Epithelial cell of proximal tubule (primary cell): ENCODE data around the gene ADGRD2. TPM values are rescaled to one million over a fixed set of nuclear protein-coding genes. Genes with fewer than 3 reads are reported as not detected.

Experiments used
- DNase-seq: peaks from one replicate; pipeline ENCODE4 v3.0.0-alpha.2; 2011; ENCODE audit warnings: low read depth
- H3K4me3 ChIP-seq: 2 replicates; pipeline ENCODE4 v1.5.1; 2011; ENCODE audit warnings: low read depth, mild to moderate bottlenecking, low read length
- total RNA-seq: library from RNA; depleted of rRNA; stranded (reverse); fragments of >200 nt; gene quantifications from 2 replicates; pipeline ENCODE4 v1.2.3, GENCODE V29; 2015
- TF ChIP-seq, protein P1 (sequence below): conservative IDR thresholded peaks from 2 replicates; pipeline ENCODE4 v1.5.1; 2012; ENCODE audit warnings: low read depth, mild to moderate bottlenecking, low read length

The ADGRD2 gene
- total RNA-seq, 1 donor from 2014 or later, result not detected

DNA sequence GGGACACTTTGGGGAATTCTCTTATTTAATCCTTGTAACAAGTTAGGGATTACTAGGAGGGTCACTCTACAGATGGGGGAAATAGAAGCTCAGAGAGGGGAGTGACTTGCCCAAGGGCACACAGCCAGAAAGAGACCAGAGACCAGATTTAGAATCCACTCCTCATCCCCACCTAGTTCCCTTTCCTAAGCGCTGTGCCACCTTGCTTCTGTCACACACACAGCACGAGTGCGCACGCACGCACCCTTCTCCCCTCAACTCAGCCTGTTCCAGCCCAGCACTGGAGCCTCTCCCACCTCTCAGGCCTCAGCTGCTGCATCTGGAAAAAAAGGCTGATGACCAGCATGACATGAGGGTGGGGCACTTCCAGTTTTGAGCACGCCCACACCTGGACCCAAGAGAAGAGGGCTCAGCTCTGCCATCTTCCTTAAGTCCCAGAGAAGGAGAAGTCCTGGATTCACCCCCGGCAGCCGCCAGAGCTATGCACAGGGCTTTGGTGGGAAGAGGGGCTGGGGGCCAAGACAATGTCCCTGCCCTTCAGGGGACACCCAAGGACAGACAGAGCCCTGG lies 38.5 kb downstream of the ADGRD2 start:
- DNase-seq, result no peak
- H3K4me3 ChIP-seq, result no peak overlapping the region
- TF ChIP-seq, protein P1, sequence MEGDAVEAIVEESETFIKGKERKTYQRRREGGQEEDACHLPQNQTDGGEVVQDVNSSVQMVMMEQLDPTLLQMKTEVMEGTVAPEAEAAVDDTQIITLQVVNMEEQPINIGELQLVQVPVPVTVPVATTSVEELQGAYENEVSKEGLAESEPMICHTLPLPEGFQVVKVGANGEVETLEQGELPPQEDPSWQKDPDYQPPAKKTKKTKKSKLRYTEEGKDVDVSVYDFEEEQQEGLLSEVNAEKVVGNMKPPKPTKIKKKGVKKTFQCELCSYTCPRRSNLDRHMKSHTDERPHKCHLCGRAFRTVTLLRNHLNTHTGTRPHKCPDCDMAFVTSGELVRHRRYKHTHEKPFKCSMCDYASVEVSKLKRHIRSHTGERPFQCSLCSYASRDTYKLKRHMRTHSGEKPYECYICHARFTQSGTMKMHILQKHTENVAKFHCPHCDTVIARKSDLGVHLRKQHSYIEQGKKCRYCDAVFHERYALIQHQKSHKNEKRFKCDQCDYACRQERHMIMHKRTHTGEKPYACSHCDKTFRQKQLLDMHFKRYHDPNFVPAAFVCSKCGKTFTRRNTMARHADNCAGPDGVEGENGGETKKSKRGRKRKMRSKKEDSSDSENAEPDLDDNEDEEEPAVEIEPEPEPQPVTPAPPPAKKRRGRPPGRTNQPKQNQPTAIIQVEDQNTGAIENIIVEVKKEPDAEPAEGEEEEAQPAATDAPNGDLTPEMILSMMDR, result no peak

DNA sequence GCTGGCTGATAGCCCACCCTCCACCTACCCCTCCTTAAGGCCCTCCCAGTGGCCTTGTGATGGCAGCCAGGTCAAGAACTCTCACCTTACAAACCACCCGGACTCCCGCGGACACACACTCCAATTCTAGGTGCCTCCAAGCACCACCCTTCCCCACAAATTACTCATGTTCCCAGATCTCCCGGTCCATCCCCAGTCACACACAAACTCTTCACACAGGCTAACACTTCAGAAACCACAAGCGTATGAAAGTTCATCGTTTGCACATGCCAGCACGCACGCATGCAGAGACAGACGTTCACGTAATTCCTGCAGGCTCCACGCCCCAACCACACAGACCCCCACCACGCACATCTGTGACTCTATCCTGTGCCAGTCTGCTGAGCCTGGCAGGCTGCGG lies 39.0 kb downstream of the ADGRD2 start:
- no peak for DNase-seq
- TF ChIP-seq, protein P1, result no peak
- H3K4me3 ChIP-seq, result no peak overlapping the region

DNA sequence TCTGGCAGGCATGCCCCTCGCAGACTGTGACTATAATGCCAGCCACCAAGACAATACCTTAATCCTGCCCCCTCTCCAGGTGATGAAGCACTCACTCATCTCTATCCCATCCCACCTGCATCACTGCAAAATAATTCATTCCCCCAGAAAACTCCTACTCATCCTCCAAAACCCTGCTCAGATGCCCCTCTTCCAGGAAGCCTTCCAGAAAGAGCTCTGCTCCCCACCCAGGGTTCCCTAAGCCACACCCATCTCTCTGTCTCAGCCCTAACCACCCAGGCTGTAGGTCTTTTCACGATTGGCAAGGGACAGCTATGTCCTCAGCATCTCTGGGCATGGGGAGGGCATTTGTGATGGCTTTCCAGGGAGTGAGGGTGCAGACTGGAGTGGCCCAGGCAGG lies 39.8 kb downstream of the ADGRD2 start:
- no peak for DNase-seq
- H3K4me3 ChIP-seq, result no peak overlapping the region
- TF ChIP-seq, protein P1, result no peak

DNA sequence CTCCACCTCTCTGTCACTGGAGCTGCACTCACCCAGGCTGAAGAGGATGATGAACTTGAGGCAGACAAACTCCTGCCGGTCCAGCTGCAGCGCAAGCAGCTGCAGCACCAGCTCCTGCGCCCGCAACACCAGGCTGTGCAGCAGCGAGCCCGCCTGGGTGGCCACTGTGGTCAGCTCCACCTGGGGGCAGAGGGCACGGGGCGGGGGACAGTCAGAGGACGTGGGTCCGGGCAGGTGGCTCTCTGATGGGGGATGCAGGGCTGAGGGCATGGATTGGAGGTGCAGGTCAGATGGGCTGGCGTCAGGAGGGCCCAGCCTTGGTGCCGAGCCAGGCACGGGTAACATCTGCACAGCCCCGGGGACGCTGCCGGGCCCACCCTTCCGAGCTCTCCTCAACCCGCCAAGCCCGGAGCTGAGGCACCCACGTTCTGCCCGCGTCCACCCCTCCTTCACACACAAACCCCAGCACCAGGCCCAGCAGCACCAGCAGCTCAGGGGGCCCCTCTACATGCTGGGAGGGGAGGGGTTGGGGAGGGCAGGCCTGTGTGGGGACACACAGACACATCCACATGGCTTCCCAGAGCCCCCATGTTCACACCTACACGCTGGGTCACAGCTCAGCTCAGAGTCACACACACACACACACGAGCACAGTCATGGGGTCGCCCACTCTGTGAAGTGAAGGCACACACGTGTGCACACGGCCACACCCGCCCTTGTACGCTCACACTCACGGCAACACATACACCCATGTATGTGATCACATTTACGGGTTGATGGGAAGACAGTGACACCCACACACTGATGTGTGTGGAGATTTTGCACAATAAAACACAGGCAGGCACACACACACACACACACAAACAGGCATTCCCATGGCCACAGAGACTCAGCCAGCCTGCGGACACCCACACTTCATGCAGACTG lies 41.1 kb downstream of the ADGRD2 start:
- TF ChIP-seq, protein P1, result no peak
- no peak for DNase-seq
- H3K4me3 ChIP-seq, result no peak overlapping the region

DNA sequence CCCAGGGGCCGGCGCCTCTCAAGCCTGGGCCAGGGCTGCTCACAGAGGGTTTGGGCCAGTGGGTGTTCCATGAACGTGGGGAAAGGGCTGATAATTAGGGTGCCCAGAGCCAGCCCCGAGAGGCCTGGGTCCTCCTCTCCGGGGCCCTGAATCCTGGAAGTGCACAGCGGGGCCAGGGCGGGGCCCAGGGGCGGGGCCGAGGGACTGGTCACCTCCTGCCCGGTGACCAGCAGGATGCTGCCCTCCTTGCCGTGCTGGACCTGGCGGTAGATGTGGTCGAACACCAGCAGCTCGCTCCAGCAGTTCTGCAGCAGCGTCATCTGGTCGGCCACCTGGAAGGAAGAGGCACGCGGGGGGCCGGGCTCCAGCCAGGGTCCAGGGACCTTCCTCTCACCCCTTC lies 42.6 kb downstream of the ADGRD2 start:
- H3K4me3 ChIP-seq, result no peak overlapping the region
- no peak for DNase-seq
- TF ChIP-seq, protein P1, result no peak

DNA sequence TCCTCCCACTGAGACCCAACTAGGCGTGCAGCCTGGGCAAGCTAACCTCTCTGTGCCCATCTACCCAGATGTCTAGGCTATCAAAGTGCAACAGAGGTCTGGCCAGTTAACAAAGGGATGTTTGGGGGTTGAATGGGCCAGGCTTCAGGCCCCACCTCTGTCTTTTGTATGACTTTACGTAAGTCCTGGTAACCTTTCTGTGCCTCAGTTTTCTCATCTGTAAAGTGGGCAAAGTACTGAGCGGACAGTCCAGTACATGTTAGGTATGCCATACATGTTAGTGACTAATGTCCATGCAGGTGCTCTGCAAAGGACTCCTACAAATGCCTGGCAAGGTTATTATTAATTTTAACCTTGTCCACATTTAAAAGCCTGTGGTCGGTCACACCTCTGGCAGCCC lies 43.0 kb downstream of the ADGRD2 start:
- TF ChIP-seq, protein P1, result no peak
- DNase-seq, result no peak
- no peak overlapping the region for H3K4me3 ChIP-seq
